A673 (cell line): ENCODE measurements around the gene FOXD3. TPM values are rescaled to one million over a fixed set of nuclear protein-coding genes. Genes with fewer than 3 reads are reported as not detected.

Source experiments
- BruUV-seq: library from RNA; stranded (reverse); fragments of 400-500 nt; replicated peaks from 2 replicates; lab custom pipeline; 2021; lab: Mats Ljungman, UMichigan
- CTCF ChIA-PET: fragments of 300-600 bp; sonication (Branson Sonifier 250); formaldehyde crosslinking; loops from one replicate; lab custom pipeline; 2022; ENCODE audit warnings: antibody characterized with exemption; lab: Charles Lee
- POLR2A ChIA-PET: fragments of 300-600 bp; sonication (Branson Sonifier 250); formaldehyde crosslinking; loops from one replicate; lab custom pipeline; 2022; ENCODE audit warnings: antibody characterized with exemption; ENCODE audit not compliant: low non-redundant PET; lab: Charles Lee
- DNase-seq: peaks from one replicate; pipeline ENCODE4 v3.0.0-alpha.2; 2015; ENCODE audit warnings: low spot score
- H3K27ac ChIP-seq: fragments of 200-600 bp; sonication (generic); 2 replicates; pipeline ENCODE4 v1.5.1; 2016; ENCODE audit warnings: mixed run types, low read depth, mild to moderate bottlenecking, mixed read lengths, antibody characterized with exemption, low read length; ENCODE audit not compliant: poor library complexity, severe bottlenecking
- H3K27me3 ChIP-seq: fragments of 200-600 bp; sonication (generic); replicated peaks from 2 replicates; pipeline ENCODE4 v1.6.1; 2017; ENCODE audit warnings: mixed run types, low read depth, mild to moderate bottlenecking, mixed read lengths, antibody characterized with exemption, low read length; ENCODE audit not compliant: insufficient read depth, poor library complexity
- H3K36me3 ChIP-seq: fragments of 200-600 bp; sonication (generic); 2 replicates; pipeline ENCODE4 v1.6.1; 2016; ENCODE audit warnings: mixed run types, mild to moderate bottlenecking, mixed read lengths, antibody characterized with exemption, low read length; ENCODE audit not compliant: insufficient read depth, poor library complexity, severe bottlenecking
- H3K4me1 ChIP-seq: fragments of 200-600 bp; sonication (generic); 2 replicates; pipeline ENCODE4 v1.6.1; 2017; ENCODE audit warnings: mixed run types, mild to moderate bottlenecking, mixed read lengths, antibody characterized with exemption, low read length; ENCODE audit not compliant: insufficient read depth, poor library complexity, severe bottlenecking
- H3K4me3 ChIP-seq: fragments of 200-600 bp; sonication (generic); 2 replicates; pipeline ENCODE4 v1.5.1; 2016; ENCODE audit warnings: low read depth, mixed run types, mild to moderate bottlenecking, mixed read lengths, low read length; ENCODE audit not compliant: poor library complexity, severe bottlenecking
- H3K9me3 ChIP-seq: fragments of 200-600 bp; sonication (generic); 2 replicates; pipeline ENCODE4 v1.6.1; 2016; ENCODE audit warnings: mixed run types, low read depth, mild to moderate bottlenecking, mixed read lengths, antibody characterized with exemption, low read length; ENCODE audit not compliant: poor library complexity, severe bottlenecking
- CTCF ChIP-seq: fragments of 300-800, 200-600 bp; sonication (generic); conservative IDR thresholded peaks from 2 replicates; pipeline ENCODE4 v1.5.1; 2017; ENCODE audit warnings: low read depth, mild to moderate bottlenecking, antibody characterized with exemption, low read length, moderate library complexity, mixed read lengths
- EZH2 ChIP-seq: fragments of 200-600 bp; sonication (generic); IDR thresholded peaks from 2 replicates; pipeline ENCODE4 v1.6.1; 2017; ENCODE audit warnings: borderline replicate concordance, low read depth, mild to moderate bottlenecking, mixed read lengths, antibody characterized with exemption, low read length; ENCODE audit not compliant: poor library complexity, severe bottlenecking
- intact Hi-C: fragments of 100-400 bp; cut with micrococcal nuclease; formaldehyde crosslinking; loops from one replicate; pipeline ENCODE4 v1.10.0; 2022; ENCODE audit not compliant: unreplicated experiment
- total RNA-seq: library from RNA; stranded (reverse); gene quantifications from 2 replicates; pipeline ENCODE4 v1.2.3, GENCODE V29; 2021

Gene FOXD3
- total RNA-seq, 1 experiment from 2014 or later, result 4.7 TPM

- no peaks in the 10 kb centered on the region for H3K27me3 ChIP-seq
- peaks cover 25% of the 10 kb centered on the region for H3K4me1 ChIP-seq
- H3K4me3 ChIP-seq, result no peak overlapping the region
- no peaks in the 10 kb centered on the region for H3K9me3 ChIP-seq
- H3K27ac ChIP-seq, result no peak overlapping the region
- CTCF ChIA-PET, result no interaction called here
- no peaks in the 10 kb centered on the region for H3K36me3 ChIP-seq
- BruUV-seq, result no TSS peak
- POLR2A ChIA-PET, result interaction anchor here (0.6 kb wide), 1 partner anchor 17 kb away, joined by 7 read pairs; no protein-coding TSS in a partner anchor
- intact Hi-C loops, result no loop called here
- DNase-seq, result no peak
- TF ChIP-seq EZH2, result no peak
- TF ChIP-seq CTCF, result no peak
Measured at GRCh38 chr1:63274979-63275378, 47.4 kb upstream of the FOXD3 start.

- H3K4me3 ChIP-seq, result no peak overlapping the region
- POLR2A ChIA-PET, result no interaction called here
- no peaks in the 10 kb centered on the region for H3K36me3 ChIP-seq
- H3K27ac ChIP-seq, result no peak overlapping the region
- no TSS peak for BruUV-seq
- H3K27me3 ChIP-seq, result no peaks in the 10 kb centered on the region
- intact Hi-C loops, result no loop called here
- TF ChIP-seq EZH2 (no peak), CTCF (no peak)
- peak; percentile 21 for DNase-seq
- H3K9me3 ChIP-seq, result no peaks in the 10 kb centered on the region
- peaks cover 25% of the 10 kb centered on the region for H3K4me1 ChIP-seq
- CTCF ChIA-PET, result no interaction called here
Measured at GRCh38 chr1:63276624-63277023, 45.7 kb upstream of the FOXD3 start.

- no TSS peak for BruUV-seq
- Histone ChIP-seq H3K36me3 (no peaks in the 10 kb centered on the region), H3K27ac (no peak overlapping the region), H3K27me3 (no peaks in the 10 kb centered on the region), H3K9me3 (no peaks in the 10 kb centered on the region), H3K4me1 (peaks cover 25% of the 10 kb centered on the region), H3K4me3 (no peak overlapping the region)
- peak; percentile 48 for DNase-seq
- TF ChIP-seq EZH2 (no peak), CTCF (no peak)
- CTCF ChIA-PET, result no interaction called here
- intact Hi-C loops, result no loop called here
- POLR2A ChIA-PET, result no interaction called here
Measured at GRCh38 chr1:63277195-63278192, 44.9 kb upstream of the FOXD3 start.
